ENCODE measurements around the gene KMT5B.

Gene KMT5B

DNA sequence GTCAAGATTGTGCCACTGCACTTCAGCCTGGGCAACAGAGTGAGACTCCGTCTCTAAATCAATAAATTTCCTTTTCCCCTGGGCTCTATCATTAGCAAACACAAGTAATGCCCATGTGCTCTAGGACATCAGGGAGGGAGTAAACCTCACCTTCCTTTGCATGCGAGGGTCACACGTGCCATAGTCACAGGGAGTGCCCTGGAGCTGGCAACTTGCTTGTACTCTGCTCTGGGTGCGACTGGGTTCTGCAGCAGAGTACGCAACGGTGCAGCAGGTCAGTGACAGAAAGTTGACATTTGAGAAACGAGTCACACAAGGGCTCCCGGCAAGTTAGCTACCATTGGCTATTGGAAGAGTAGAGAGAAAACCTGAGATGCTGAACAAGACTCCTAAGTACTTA, 59.4 kb downstream of the KMT5B start:
- no peaks in the 10 kb centered on the region for H3F3A ChIP-seq (ENCODE audit: insufficient read depth, low read length)
- no peaks in the 10 kb centered on the region for H3K9me3 ChIP-seq (ENCODE audit: low read length)
- TF ChIP-seq EZH2 (IDR thresholded peaks at IDR 0.05; ENCODE audit: borderline replicate concordance, low read length): no peak
- TF ChIP-seq, protein P1, sequence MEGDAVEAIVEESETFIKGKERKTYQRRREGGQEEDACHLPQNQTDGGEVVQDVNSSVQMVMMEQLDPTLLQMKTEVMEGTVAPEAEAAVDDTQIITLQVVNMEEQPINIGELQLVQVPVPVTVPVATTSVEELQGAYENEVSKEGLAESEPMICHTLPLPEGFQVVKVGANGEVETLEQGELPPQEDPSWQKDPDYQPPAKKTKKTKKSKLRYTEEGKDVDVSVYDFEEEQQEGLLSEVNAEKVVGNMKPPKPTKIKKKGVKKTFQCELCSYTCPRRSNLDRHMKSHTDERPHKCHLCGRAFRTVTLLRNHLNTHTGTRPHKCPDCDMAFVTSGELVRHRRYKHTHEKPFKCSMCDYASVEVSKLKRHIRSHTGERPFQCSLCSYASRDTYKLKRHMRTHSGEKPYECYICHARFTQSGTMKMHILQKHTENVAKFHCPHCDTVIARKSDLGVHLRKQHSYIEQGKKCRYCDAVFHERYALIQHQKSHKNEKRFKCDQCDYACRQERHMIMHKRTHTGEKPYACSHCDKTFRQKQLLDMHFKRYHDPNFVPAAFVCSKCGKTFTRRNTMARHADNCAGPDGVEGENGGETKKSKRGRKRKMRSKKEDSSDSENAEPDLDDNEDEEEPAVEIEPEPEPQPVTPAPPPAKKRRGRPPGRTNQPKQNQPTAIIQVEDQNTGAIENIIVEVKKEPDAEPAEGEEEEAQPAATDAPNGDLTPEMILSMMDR (IDR thresholded peaks at IDR 0.05; ENCODE audit: low read length): no peak
- H3K9me2 ChIP-seq (ENCODE audit: low read depth, low read length): no peaks in the 10 kb centered on the region
- H3K36me3 ChIP-seq (ENCODE audit: insufficient read depth, low read length): 0 out of 2 replicates have a peak, but pooled peaks cover 8% of the 10 kb centered on the region
- H3K4me2 ChIP-seq (ENCODE audit: low read length): no peak overlapping the region
- H3K79me2 ChIP-seq (ENCODE audit: insufficient read depth, low read length): no peaks in the 10 kb centered on the region
- no peaks in the 10 kb centered on the region; the same call in 1 of the 2 replicates for H3K27me3 ChIP-seq (ENCODE audit: insufficient read depth, low read length)
- H3K4me3 ChIP-seq (ENCODE audit: low read depth, low read length, poor library complexity, severe bottlenecking): no peak overlapping the region
- no peak overlapping the region for H2AFZ ChIP-seq (ENCODE audit: low read length)
- H3K27ac ChIP-seq (ENCODE audit: low read depth, low read length, poor library complexity, severe bottlenecking): no peak overlapping the region
- H3K9ac ChIP-seq (ENCODE audit: low read length): no peak overlapping the region
- H4K20me1 ChIP-seq (ENCODE audit: insufficient read depth, low read length): no peaks in the 10 kb centered on the region
- no peaks in the 10 kb centered on the region for H3K4me1 ChIP-seq (ENCODE audit: insufficient read depth, low read length, severe bottlenecking)

DNA sequence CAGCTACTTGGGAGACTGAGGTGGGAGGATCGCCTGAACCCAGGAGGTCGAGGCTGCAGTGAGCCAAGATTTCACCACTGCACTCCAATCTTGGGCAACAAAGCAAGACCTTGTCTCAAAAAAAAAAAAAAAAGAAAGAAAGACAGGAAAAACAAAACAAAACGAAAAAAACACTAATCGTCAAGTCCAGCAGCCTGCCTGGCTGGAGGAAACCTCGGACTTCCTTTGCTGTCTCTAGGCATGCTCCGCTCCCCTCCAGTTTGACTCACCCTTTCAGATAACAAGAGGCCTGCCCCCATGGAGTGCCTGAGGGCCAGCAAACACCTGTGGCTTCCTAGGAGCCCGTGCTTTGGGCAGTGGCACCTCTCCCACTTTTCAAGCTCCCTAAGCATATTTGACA, 63.1 kb downstream of the KMT5B start:
- H3K9ac ChIP-seq (ENCODE audit: low read length): no peak overlapping the region
- no peaks in the 10 kb centered on the region for H3K9me3 ChIP-seq (ENCODE audit: low read length)
- no peak overlapping the region for H3K4me3 ChIP-seq (ENCODE audit: low read depth, low read length, poor library complexity, severe bottlenecking)
- no peak overlapping the region for H3K27ac ChIP-seq (ENCODE audit: low read depth, low read length, poor library complexity, severe bottlenecking)
- H2AFZ ChIP-seq (ENCODE audit: low read length): no peak overlapping the region
- no peak for TF ChIP-seq EZH2 (IDR thresholded peaks at IDR 0.05; ENCODE audit: borderline replicate concordance, low read length)
- TF ChIP-seq, protein P1 (IDR thresholded peaks at IDR 0.05; ENCODE audit: low read length): no peak
- H3K4me1 ChIP-seq (ENCODE audit: insufficient read depth, low read length, severe bottlenecking): no peaks in the 10 kb centered on the region
- no peak overlapping the region for H3K4me2 ChIP-seq (ENCODE audit: low read length)
- no peaks in the 10 kb centered on the region for H3K36me3 ChIP-seq (ENCODE audit: insufficient read depth, low read length)
- H3F3A ChIP-seq (ENCODE audit: insufficient read depth, low read length): no peaks in the 10 kb centered on the region
- H3K27me3 ChIP-seq (ENCODE audit: insufficient read depth, low read length): no peaks in the 10 kb centered on the region; the same call in 1 of the 2 replicates
- no peaks in the 10 kb centered on the region for H4K20me1 ChIP-seq (ENCODE audit: insufficient read depth, low read length)
- H3K79me2 ChIP-seq (ENCODE audit: insufficient read depth, low read length): no peaks in the 10 kb centered on the region
- no peaks in the 10 kb centered on the region for H3K9me2 ChIP-seq (ENCODE audit: low read depth, low read length)

DNA sequence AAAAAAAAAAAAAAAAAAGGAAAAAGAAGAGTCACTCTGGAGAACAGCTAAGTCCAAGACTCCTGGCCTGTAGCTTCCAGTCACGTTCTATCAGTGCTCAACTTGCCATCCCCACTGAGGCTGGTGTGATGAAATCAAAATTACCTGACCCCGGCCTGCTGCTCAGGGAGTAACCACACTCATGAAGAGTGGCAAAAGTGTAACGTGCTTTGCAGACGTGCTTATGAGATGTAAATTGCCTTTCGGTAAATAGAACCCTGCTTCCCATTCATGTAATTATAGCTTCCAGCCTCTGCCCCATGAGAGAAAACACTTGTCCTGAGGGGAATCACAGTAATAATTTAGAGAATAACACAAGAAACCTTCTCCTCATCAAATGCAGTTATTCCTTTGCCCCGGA, 63.7 kb downstream of the KMT5B start:
- Histone ChIP-seq H3K79me2 (ENCODE audit: insufficient read depth, low read length) (no peaks in the 10 kb centered on the region), H3K9me2 (ENCODE audit: low read depth, low read length) (no peaks in the 10 kb centered on the region), H4K20me1 (ENCODE audit: insufficient read depth, low read length) (no peaks in the 10 kb centered on the region), H2AFZ (ENCODE audit: low read length) (no peak overlapping the region), H3K4me1 (ENCODE audit: insufficient read depth, low read length, severe bottlenecking) (no peaks in the 10 kb centered on the region), H3K4me2 (ENCODE audit: low read length) (no peak overlapping the region), H3K4me3 (ENCODE audit: low read depth, low read length, poor library complexity, severe bottlenecking) (no peak overlapping the region), H3K27me3 (ENCODE audit: insufficient read depth, low read length) (no peaks in the 10 kb centered on the region; the same call in 1 of the 2 replicates), H3K9ac (ENCODE audit: low read length) (no peak overlapping the region), H3K9me3 (ENCODE audit: low read length) (no peaks in the 10 kb centered on the region), H3K36me3 (ENCODE audit: insufficient read depth, low read length) (no peaks in the 10 kb centered on the region), H3K27ac (ENCODE audit: low read depth, low read length, poor library complexity, severe bottlenecking) (no peak overlapping the region), H3F3A (ENCODE audit: insufficient read depth, low read length) (no peaks in the 10 kb centered on the region)
- TF ChIP-seq EZH2 (IDR thresholded peaks at IDR 0.05; ENCODE audit: borderline replicate concordance, low read length): no peak
- TF ChIP-seq, protein P1 (IDR thresholded peaks at IDR 0.05; ENCODE audit: low read length): no peak

Data from OCI-LY1 (cell line).